H1 (cell line): ENCODE data around the gene PRR35. TPM values are rescaled to one million over a fixed set of nuclear protein-coding genes. Genes with fewer than 3 reads are reported as not detected.

Source experiments
- ATF3 ChIP-seq: IDR thresholded peaks from 2 replicates; pipeline ENCODE4 v1.6.1; 2011; ENCODE audit warnings: low read depth, mild to moderate bottlenecking, low read length; ENCODE audit not compliant: insufficient read depth
- BACH1 ChIP-seq: IDR thresholded peaks from 2 replicates; pipeline ENCODE4 v1.6.1; 2012; ENCODE audit warnings: low read length, improper control_type of control experiment
- CHD1 ChIP-seq: IDR thresholded peaks from 2 replicates; pipeline ENCODE4 v1.6.1; 2012; ENCODE audit warnings: low read depth, low read length, improper control_type of control experiment
- CHD2 ChIP-seq: IDR thresholded peaks from 2 replicates; pipeline ENCODE4 v1.6.1; 2012; ENCODE audit warnings: low read length, improper control_type of control experiment
- EGR1 ChIP-seq: IDR thresholded peaks from 2 replicates; pipeline ENCODE4 v1.6.1; 2011; ENCODE audit warnings: low read depth, low read length, borderline replicate concordance
- GABPA ChIP-seq: IDR thresholded peaks from 2 replicates; pipeline ENCODE4 v1.6.1; 2011; ENCODE audit warnings: mild to moderate bottlenecking, low read length, moderate library complexity, borderline replicate concordance; ENCODE audit not compliant: insufficient read depth
- KDM5A ChIP-seq: fragments of 200-600 bp; IDR thresholded peaks from 2 replicates; pipeline ENCODE4 v1.7.1; 2012; ENCODE audit warnings: mild to moderate bottlenecking, low read length, inconsistent platforms, mixed read lengths
- PHF8 ChIP-seq: fragments of 200-600 bp; sonication (generic); conservative IDR thresholded peaks from 2 replicates; pipeline ENCODE4 v1.7.1; 2012; ENCODE audit warnings: low read depth, mild to moderate bottlenecking, inconsistent platforms, low read length, moderate library complexity
- POLR2A ChIP-seq, 2 experiments: IDR thresholded peaks; 1 replicate in 1 of 2; 2 replicates in 1 of 2; pipeline ENCODE4 v1.6.1; 2011; ENCODE audit warnings: low read depth in 2 of 2, low read length in 2 of 2, mild to moderate bottlenecking in 2 of 2; ENCODE audit errors: control extremely low read depth in 1 of 2
- RAD21 ChIP-seq, 2 experiments: IDR thresholded peaks in 1 of 2; conservative IDR thresholded peaks in 1 of 2; 2 replicates each; pipeline ENCODE4 v1.6.1; 2011; ENCODE audit warnings: low read depth in 2 of 2, low read length in 2 of 2, improper control_type of control experiment in 1 of 2, inconsistent platforms in 1 of 2, mild to moderate bottlenecking in 1 of 2, moderate library complexity in 1 of 2
- SIRT6 ChIP-seq: IDR thresholded peaks from one replicate; pipeline ENCODE4 v1.7.1; 2012; ENCODE audit warnings: low read length, inconsistent platforms
- polyA plus RNA-seq, 7 experiments: library from polyadenylated mRNA; depleted of rRNA in 3 of 7; stranded (reverse) in 5 of 7; unstranded in 2 of 7; fragments of >200 nt in 5 of 7; fragments of 200-250 nt in 2 of 7; gene quantifications; 1 replicate in 5 of 7; 2 replicates in 1 of 7; 4 replicates in 1 of 7; pipeline versions ENCODE4 v1.2.1 to v1.2.3, GENCODE V29; 2011 to 2013; ENCODE audit warnings: missing spikeins in 2 of 7, mixed read lengths in 2 of 7
- total RNA-seq: library from RNA; stranded (reverse); fragmentation: NEBNext Ultra II Directional; extraction: Animal tissue kit (Norgen Biotek cat#: 25700); gene quantifications from 2 replicates; pipeline ENCODE4 v1.2.1, GENCODE V29; 2021

Gene PRR35
- total and polyA plus RNA-seq, 2 of the 8 experiments (the other 6 are each of a cell fraction or from before 2014, with no cell fraction given) = 0.38 to 0.50 TPM

GRCh38 chr16:572865-573650 lies 12.9 kb downstream of the PRR35 start (continued):
- no peak for TF ChIP-seq SIRT6
- no peak for TF ChIP-seq BACH1
- no peak for TF ChIP-seq RAD21 (IDR thresholded peaks at IDR 0.05 in 1 of 2, conservative IDR thresholded peaks at IDR 0.05 in 1 of 2; ENCODE audit: low read depth in 2 of 2, low read length in 2 of 2)
- TF ChIP-seq GABPA = no peak
- TF ChIP-seq CHD1 = no peak
- no peak for TF ChIP-seq KDM5A
- no peak for TF ChIP-seq PHF8
- no peak for TF ChIP-seq CHD2
- no peak for TF ChIP-seq POLR2A (IDR thresholded peaks at IDR 0.05; ENCODE audit: control extremely low read depth in 1 of 2, low read depth in 2 of 2, low read length in 2 of 2)
- no peak for TF ChIP-seq EGR1
- no peak for TF ChIP-seq ATF3
- TF ChIP-seq, all 59 proteins: peak for 0
